ENCODE measurements around the gene PRAME. TPM values are rescaled to one million over a fixed set of nuclear protein-coding genes. Genes with fewer than 3 reads are reported as not detected.

PRAME gene
- total and polyA plus RNA-seq, 2 experiments from 2014 or later = not detected

- no peaks in the 10 kb centered on the region for H3K79me2 ChIP-seq
- H2AFZ ChIP-seq = no peak overlapping the region
- no peaks in the 10 kb centered on the region for H3K4me1 ChIP-seq (ENCODE audit: insufficient read depth)
- peaks cover 6% of the 10 kb centered on the region for H3K27me3 ChIP-seq
- no peak for TF ChIP-seq EZH2 (IDR thresholded peaks at IDR 0.05; ENCODE audit: borderline replicate concordance)
- TF ChIP-seq CTCF (IDR thresholded peaks at IDR 0.05; ENCODE audit: poor library complexity) = no peak
- no peak for TF ChIP-seq EZH2phosphoT487 (IDR thresholded peaks at IDR 0.05; ENCODE audit: low read depth, severe bottlenecking, unreplicated experiment)
- no peaks in the 10 kb centered on the region for H4K20me1 ChIP-seq (ENCODE audit: insufficient read depth, poor library complexity, severe bottlenecking)
- DNase-seq (ENCODE audit: low spot score) = no peak
- no peak overlapping the region for H3K4me3 ChIP-seq
- H3K9me3 ChIP-seq (ENCODE audit: low read depth) = no peaks in the 10 kb centered on the region
- H3K9me2 ChIP-seq (replicated peaks; ENCODE audit: insufficient read depth) = no peaks in the 10 kb centered on the region
- no peak overlapping the region for H3K27ac ChIP-seq
- 85% methylated on average over 4 of the region's 4 CpGs for WGBS (ENCODE audit: low lambda C conversion rate, missing lambda C conversion rate)
- no peaks in the 10 kb centered on the region for H3K36me3 ChIP-seq (replicated peaks; ENCODE audit: insufficient read depth, low read depth)
- H3K4me2 ChIP-seq = no peak overlapping the region
These were observed 4.3 kb downstream of the PRAME start for GRCh38 chr22:22554587-22555284.

- no peak overlapping the region for H3K4me3 ChIP-seq
- no peak overlapping the region for H3K27ac ChIP-seq
- H3K79me2 ChIP-seq = no peaks in the 10 kb centered on the region
- no peak for TF ChIP-seq CTCF (IDR thresholded peaks at IDR 0.05; ENCODE audit: poor library complexity)
- no peak for TF ChIP-seq EZH2phosphoT487 (IDR thresholded peaks at IDR 0.05; ENCODE audit: low read depth, severe bottlenecking, unreplicated experiment)
- WGBS (ENCODE audit: low lambda C conversion rate, missing lambda C conversion rate) = 66% methylated on average over 8 of the region's 8 CpGs
- H3K9me3 ChIP-seq (ENCODE audit: low read depth) = no peaks in the 10 kb centered on the region
- DNase-seq (ENCODE audit: low spot score) = no peak
- H3K36me3 ChIP-seq (replicated peaks; ENCODE audit: insufficient read depth, low read depth) = no peaks in the 10 kb centered on the region
- H2AFZ ChIP-seq = no peak overlapping the region
- H3K9me2 ChIP-seq (replicated peaks; ENCODE audit: insufficient read depth) = no peaks in the 10 kb centered on the region
- no peak overlapping the region for H3K4me2 ChIP-seq
- H4K20me1 ChIP-seq (ENCODE audit: insufficient read depth, poor library complexity, severe bottlenecking) = no peaks in the 10 kb centered on the region
- H3K27me3 ChIP-seq = peaks cover 14% of the 10 kb centered on the region
- H3K4me1 ChIP-seq (ENCODE audit: insufficient read depth) = no peaks in the 10 kb centered on the region
These were observed 5.1 kb downstream of the PRAME start for GRCh38 chr22:22553735-22554586.

GRCh38 chr22:22553141-22553540 is 5.9 kb downstream of the PRAME start:
- DNase-seq (ENCODE audit: low spot score) = no peak
- Histone ChIP-seq H3K9me3 (ENCODE audit: low read depth) (no peaks in the 10 kb centered on the region), H3K4me1 (ENCODE audit: insufficient read depth) (no peaks in the 10 kb centered on the region), H3K27me3 (peaks cover 15% of the 10 kb centered on the region), H3K36me3 (replicated peaks; ENCODE audit: insufficient read depth, low read depth) (no peaks in the 10 kb centered on the region), H3K9me2 (replicated peaks; ENCODE audit: insufficient read depth) (no peaks in the 10 kb centered on the region), H3K79me2 (no peaks in the 10 kb centered on the region), H2AFZ (no peak overlapping the region), H3K4me3 (no peak overlapping the region), H4K20me1 (ENCODE audit: insufficient read depth, poor library complexity, severe bottlenecking) (no peaks in the 10 kb centered on the region), H3K27ac (no peak overlapping the region), H3K4me2 (no peak overlapping the region)
- WGBS (ENCODE audit: low lambda C conversion rate, missing lambda C conversion rate) = 75% methylated on average over 1 of the region's 1 CpG
- no peak for TF ChIP-seq EZH2 (IDR thresholded peaks at IDR 0.05; ENCODE audit: borderline replicate concordance)
- no peak for TF ChIP-seq EZH2phosphoT487 (IDR thresholded peaks at IDR 0.05; ENCODE audit: low read depth, severe bottlenecking, unreplicated experiment)
- no peak for TF ChIP-seq CTCF (IDR thresholded peaks at IDR 0.05; ENCODE audit: poor library complexity)

All from hepatocyte (in vitro differentiated cells).